GM21423 (cell line): ENCODE results near the gene MRPL4.
"Not testable (repeated sequence)": the region's sequence is repeated elsewhere in the genome, so short reads cannot be mapped to it uniquely, and the experiment has no call there.

Source experiments
- ATAC-seq: cut with Tn5 transposase; IDR thresholded peaks from one replicate; pipeline ENCODE4 v1.9.1; 2021; ENCODE audit warnings: mild to moderate bottlenecking, moderate library complexity; ENCODE audit not compliant: unreplicated experiment

The MRPL4 gene

DNA sequence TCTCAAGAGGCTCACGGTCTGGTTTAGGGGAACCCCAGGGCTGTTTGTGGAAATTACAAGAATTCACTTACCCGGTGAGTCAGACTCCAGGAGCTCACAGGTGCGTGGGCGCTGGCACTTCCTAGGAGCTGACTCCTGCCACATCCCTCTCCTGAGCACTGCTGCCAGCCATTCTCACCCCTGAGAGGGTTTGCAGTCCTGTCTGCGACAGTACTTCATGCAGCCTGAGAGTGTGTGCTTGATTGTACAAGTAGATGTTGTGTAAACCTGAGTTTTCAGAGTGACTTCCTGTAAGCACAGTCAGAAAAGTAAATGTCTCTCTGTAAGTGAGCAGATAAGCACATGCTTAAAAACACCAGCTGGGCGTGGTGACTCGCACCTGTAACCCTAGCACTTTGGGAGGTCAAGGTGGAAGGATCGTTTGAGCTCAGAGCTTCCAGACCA, 8.1 kb downstream of the MRPL4 start:
- ATAC-seq = no peak

DNA sequence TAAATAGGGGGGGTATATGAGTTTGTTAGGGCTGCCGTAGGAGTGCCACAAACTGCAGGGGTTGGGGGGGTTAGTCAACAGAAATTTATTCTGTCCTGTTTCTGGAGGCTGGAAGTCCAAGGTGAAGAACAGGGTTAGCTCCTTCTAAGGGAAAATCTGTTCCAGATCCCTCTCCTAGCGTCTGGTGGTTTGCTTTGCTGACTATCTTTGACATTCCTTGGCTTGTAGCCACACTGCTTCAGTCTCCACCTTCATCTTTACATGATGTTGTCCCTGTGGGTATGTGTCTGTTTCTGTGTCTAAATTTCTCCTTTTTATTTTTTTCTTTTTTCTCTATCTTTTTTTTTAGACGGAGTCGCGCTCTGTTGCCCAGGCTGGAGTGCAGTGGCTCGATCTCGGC, 10.8 kb downstream of the MRPL4 start:
- no peak for ATAC-seq

DNA sequence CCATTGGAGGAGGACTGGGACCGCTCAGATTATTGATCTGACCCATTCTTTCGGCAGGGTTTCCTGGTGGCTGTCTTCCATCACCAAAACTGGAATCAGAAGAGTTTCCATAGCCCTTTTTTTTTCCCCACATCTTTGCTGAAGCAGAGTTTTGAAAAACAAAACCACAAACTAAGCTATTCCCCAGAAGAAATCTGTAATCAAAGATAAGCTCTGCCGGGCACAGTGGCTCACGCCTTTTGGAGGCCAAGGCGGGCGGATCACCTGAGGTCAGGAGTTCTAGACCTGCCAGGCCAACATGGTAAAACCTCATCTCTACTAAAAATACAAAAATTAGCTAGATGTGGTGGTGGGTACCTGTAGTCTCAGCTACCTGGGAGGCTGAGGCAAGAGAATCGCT, 14.7 kb downstream of the MRPL4 start:
- ATAC-seq = no peak

DNA sequence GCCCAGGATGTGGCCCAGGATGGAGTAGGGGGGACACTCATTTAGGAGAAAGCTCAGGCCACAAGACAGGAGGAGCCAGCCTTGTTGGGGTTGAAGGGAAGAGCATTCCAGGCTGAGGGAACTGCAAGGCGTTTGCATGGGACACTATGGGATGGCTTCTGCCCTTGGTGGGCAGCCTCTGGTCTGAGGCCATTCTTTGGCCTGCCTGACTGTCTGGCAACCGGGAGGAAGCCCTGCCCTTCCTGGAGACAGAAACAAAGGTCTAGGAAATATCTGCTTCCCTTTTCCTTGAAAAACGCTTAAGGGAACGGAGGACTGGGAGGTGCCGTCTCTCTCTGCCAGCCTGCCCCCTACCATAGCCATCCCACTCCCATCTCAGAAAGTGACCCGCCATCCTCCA, 16.1 kb downstream of the MRPL4 start:
- no peak for ATAC-seq

DNA sequence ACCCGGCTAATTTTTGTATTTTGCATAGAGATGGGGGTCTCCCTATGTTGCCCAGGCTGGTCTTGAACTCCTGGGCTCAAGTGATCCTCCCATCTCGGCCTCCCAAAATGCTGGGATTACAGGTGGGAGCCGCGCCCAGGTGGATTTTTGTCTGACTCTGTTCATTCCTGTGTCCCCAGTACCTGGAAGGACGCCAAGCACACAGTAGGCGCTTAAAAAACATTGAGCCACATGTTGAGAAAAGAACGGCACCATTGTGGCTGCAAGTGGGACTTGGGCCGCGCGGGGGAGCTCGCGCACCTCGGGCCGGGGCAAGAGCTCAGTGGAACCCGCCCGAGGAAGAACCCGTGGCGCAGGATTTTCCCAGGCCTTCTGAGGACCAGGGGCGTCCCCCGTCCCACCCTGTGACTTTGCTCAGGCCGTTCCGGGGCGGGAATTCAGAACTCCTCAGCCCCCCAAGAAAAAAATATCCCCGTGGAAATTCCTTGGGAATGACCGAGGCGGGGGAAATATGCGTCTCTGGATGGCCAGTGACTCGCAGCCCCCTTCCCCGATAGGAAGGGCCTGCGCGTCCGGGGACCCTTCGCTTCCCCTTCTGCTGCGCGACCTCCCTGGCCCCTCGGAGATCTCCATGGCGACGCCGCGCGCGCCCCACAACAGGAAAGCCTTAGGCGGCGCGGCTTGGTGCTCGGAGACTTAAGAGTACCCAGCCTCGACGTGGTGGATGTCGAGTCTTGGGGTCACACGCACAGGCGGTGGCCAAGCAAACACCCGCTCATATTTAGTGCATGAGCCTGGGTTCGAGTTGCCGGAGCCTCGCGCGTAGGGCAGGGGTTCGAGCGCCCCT, 17.5 kb downstream of the MRPL4 start:
- ATAC-seq = peak; percentile 31

DNA sequence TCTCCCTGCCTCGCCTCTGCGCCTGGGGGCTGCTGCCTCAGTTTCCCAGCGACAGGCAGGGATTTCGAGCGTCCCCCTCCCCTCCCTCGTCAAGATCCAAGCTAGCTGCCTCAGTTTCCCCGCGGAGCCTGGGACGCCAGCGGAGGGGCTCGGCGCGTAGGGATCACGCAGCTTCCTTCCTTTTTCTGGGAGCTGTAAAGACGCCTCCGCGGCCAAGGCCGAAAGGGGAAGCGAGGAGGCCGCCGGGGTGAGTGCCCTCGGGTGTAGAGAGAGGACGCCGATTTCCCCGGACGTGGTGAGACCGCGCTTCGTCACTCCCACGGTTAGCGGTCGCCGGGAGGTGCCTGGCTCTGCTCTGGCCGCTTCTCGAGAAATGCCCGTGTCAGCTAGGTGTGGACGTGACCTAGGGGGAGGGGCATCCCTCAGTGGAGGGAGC, 18.2 kb downstream of the MRPL4 start:
- peak; percentile 42 for ATAC-seq

DNA sequence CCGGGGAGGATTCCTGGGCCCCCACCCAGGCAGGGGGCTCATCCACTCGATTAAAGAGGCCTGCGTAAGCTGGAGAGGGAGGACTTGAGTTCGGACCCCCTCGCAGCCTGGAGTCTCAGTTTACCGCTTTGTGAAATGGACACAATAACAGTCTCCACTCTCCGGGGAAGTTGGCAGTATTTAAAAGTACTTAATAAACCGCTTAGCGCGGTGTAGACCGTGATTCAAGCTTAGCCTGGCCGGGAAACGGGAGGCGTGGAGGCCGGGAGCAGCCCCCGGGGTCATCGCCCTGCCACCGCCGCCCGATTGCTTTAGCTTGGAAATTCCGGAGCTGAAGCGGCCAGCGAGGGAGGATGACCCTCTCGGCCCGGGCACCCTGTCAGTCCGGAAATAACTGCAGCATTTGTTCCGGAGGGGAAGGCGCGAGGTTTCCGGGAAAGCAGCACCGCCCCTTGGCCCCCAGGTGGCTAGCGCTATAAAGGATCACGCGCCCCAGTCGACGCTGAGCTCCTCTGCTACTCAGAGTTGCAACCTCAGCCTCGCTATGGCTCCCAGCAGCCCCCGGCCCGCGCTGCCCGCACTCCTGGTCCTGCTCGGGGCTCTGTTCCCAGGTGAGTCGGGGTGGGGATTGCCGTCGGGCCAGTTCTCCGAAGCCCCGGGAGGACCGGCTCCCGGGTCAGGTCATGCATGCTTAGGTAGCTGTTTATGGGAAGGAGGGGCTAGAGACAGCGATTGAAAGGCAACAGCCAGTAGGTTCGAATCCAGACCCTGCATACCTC, 18.8 kb downstream of the MRPL4 start, which contains the start of gene ICAM1:
ICAM1 (plus strand) TSS at position 505 of the 779 bp plus-strand sequence; CDS start at position 545, 40 bp downstream.
- ATAC-seq = peak; percentile 50

DNA sequence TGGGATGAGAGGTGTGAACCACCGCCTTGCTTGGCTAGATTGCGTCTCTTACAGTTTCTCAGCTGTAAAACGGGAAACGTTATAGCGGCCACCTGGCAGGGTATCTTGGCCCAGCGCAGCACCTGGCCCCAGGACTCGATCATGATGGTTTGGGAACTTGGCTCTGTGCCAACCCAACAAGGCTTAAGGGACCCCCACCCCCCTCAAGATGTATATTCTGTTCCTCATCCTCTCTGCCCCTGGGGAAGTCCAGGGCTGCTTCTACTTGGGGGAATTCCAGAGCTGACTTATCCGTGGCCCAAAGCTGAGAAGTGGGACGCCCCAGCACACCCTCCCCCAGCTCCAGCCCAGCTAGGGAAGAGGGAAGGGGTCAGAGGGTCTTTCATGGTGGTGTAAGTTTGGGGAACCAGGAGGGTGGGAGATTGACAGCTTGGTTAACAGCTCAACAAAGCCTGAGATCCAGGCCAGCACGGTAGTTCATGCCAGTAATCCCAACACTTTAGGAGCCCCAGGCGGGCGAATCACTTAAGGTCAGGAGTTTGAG, 19.6 kb downstream of the MRPL4 start:
- ATAC-seq = peak; percentile 19

DNA sequence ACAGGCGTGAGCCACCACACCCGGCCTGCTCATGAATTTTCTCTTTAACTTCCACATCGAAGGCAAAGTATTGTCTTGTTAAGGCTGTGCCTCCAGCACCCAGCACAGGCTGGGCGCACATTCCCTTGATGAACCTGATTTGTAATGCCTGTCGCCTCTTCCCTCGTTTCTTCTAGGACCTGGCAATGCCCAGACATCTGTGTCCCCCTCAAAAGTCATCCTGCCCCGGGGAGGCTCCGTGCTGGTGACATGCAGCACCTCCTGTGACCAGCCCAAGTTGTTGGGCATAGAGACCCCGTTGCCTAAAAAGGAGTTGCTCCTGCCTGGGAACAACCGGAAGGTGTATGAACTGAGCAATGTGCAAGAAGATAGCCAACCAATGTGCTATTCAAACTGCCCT, 22.6 kb downstream of the MRPL4 start:
- ATAC-seq = no peak

DNA sequence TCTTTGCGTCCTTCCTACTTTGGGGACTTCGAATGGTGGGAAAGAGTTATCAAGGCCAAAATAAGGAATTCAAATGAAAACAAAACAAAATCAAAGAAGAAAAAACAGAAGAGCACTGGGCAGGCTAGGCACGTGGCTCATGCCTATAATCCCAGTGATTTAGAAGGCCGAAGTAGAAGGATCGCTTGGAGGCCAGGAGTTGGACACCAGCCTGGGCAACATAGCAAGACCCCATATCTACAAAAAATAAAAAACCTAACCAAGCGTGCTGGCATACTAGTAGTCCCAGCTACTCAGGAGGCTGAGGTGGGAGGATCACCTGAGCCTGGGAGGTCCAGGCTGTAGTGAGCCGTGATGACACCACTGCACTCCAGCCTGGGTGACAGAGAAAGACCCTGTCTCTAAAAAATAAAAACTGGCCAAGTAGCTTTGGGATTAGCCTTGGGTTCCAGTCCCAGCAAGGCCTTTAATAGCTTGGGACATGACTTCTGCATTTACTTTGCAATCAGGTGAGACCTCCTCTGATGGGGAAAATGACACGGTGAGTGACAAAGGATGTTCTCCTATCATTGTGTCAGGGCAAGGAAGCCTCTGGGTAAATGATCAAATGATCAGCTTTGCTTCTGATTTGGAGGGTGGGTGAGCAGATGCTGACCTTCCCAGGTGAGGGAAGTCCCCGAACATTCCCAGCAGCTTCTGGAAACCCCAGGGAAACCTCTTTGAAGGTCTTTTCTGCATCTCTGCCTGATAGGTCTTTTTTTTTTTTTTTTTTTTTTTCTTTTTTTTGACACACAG, 26.0 kb downstream of the MRPL4 start:
- ATAC-seq = no peak

DNA sequence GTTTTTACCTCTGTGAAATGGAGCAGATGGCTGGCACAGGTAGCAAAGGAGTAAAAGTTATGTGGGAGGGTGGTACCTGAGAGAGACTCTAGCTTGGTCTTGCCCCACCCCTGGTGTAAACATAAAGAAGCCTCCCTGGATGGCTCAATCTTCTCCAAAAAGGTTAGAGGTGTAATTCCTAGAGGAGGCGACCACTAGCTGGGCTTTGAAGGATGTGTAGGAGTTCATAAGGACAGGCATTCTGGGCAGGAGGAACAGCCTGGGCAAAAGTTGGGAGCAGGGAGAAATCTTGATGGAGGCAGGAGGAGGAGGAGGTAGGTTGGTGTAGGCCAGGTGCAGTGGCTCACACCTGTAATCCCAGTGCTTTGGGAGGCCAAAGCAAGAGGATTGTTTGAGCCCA, 26.9 kb downstream of the MRPL4 start:
- no peak for ATAC-seq

DNA sequence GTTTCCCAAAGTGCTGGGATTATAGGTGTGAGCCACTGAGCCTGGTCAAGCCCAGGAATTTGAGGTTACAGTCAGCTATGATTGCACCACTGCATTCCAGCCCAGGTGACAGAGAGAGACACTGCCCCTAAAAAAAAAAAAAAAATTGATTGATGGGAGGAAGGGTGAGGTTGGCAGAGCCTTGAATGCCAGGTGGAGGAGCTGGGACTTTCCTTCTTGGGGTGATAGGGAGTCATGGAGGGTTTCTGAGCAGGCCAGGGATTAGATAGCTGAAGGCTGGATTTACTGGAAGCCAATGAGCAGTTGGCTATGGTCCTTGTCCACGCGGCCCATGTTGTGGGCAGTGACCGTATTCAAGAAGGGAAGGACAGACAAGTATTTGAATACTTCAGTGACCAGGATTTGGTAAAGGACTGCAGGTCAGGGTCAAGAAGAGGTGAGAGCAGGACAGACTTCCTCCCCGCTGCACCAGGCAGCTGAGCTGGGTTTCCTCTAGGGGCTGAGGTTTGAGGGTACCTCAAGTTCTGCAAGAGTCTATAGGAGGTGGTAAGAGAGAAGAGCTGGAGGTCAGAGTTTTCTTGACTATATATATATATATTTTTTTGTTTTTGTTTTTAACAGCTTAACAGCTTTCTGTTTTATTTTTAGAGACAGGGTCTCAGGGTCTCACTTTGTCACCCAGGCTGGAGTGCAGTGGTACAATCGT, 27.9 kb downstream of the MRPL4 start:
- no peak for ATAC-seq

DNA sequence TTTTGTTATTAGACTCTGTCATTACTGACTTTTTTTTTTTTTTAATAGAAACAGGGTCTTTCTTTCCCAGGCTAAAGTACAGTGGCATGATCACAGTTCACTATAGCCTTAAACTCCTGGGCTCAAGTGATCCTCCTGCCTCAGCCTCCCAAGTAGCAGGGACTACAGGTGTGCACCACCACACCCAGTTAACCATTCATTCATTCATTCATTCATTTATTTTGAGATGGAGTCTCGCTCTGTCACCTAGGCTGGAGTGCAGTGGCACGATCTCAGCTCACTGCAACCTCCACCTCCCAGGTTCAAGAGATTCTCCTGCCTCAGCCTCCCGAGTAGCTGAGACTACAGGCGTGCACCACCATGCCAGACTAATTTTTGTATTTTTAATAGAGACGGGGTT, 30.0 kb downstream of the MRPL4 start:
- ATAC-seq = not testable (repeated sequence)

DNA sequence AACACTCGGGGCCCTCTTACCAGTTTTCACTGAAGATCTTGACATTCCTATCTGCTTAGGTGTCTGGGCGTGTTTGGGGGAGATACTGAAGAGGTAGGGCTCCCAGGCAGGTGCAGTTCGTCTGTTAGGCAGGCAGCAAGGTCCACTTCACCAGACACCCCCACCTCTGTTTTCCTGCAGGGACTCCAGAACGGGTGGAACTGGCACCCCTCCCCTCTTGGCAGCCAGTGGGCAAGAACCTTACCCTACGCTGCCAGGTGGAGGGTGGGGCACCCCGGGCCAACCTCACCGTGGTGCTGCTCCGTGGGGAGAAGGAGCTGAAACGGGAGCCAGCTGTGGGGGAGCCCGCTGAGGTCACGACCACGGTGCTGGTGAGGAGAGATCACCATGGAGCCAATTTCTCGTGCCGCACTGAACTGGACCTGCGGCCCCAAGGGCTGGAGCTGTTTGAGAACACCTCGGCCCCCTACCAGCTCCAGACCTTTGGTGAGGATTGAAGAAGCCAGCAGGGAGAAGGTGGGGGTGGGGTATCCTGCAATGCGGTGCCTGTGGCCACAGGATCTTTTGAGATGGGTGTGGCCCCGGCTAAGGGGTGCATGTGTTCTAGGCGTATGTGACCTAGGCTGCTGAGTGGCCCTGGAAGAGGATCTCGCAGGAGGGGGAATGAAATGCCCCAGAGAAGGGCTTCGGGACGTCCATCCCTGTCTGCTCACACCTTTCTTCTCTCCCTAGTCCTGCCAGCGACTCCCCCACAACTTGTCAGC, 31.5 kb downstream of the MRPL4 start:
- ATAC-seq = no peak

DNA sequence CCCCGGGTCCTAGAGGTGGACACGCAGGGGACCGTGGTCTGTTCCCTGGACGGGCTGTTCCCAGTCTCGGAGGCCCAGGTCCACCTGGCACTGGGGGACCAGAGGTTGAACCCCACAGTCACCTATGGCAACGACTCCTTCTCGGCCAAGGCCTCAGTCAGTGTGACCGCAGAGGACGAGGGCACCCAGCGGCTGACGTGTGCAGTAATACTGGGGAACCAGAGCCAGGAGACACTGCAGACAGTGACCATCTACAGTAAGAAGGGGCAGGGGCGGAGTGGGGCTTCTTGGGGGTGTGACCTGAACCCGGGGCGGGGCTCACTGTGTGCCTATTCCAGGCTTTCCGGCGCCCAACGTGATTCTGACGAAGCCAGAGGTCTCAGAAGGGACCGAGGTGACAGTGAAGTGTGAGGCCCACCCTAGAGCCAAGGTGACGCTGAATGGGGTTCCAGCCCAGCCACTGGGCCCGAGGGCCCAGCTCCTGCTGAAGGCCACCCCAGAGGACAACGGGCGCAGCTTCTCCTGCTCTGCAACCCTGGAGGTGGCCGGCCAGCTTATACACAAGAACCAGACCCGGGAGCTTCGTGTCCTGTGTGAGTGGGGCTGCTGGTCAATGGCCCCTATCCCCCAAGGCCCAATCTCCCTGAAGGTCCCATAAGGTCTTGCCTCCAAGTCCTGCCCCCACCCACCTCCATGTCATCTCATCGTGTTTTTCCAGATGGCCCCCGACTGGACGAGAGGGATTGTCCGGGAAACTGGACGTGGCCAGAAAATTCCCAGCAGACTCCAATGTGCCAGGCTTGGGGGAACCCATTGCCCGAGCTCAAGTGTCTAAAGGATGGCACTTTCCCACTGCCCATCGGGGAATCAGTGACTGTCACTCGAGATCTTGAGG, 32.3 kb downstream of the MRPL4 start:
- ATAC-seq = no peak

DNA sequence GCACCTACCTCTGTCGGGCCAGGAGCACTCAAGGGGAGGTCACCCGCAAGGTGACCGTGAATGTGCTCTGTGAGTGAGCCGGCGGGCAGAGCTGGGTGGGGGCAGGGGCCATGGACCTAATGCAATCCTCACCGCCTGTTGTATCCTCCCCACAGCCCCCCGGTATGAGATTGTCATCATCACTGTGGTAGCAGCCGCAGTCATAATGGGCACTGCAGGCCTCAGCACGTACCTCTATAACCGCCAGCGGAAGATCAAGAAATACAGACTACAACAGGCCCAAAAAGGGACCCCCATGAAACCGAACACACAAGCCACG, 32.9 kb downstream of the MRPL4 start:
- no peak for ATAC-seq

DNA sequence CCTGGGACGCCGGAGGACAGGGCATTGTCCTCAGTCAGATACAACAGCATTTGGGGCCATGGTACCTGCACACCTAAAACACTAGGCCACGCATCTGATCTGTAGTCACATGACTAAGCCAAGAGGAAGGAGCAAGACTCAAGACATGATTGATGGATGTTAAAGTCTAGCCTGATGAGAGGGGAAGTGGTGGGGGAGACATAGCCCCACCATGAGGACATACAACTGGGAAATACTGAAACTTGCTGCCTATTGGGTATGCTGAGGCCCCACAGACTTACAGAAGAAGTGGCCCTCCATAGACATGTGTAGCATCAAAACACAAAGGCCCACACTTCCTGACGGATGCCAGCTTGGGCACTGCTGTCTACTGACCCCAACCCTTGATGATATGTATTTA, 33.4 kb downstream of the MRPL4 start:
- ATAC-seq = no peak

DNA sequence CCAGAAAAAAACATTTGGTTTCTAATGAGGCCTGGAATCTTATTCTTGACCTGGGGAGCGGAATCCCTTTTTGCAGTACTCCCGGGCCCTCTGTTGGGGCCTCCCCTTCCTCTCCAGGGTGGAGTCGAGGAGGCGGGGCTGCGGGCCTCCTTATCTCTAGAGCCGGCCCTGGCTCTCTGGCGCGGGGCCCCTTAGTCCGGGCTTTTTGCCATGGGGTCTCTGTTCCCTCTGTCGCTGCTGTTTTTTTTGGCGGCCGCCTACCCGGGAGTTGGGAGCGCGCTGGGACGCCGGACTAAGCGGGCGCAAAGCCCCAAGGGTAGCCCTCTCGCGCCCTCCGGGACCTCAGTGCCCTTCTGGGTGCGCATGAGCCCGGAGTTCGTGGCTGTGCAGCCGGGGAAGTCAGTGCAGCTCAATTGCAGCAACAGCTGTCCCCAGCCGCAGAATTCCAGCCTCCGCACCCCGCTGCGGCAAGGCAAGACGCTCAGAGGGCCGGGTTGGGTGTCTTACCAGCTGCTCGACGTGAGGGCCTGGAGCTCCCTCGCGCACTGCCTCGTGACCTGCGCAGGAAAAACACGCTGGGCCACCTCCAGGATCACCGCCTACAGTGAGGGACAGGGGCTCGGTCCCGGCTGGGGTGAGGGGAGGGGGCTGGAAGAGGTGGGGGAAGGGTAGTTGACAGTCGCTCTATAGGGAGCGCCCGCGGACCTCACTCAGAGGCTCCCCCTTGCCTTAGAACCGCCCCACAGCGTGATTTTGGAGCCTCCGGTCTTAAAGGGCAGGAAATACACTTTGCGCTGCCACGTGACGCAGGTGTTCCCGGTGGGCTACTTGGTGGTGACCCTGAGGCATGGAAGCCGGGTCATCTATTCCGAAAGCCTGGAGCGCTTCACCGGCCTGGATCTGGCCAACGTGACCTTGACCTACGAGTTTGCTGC, 35.1 kb downstream of the MRPL4 start, which contains the start of gene ICAM4:
ICAM4 (plus strand) TSS at position 153 of the 935 bp plus-strand sequence; CDS start at position 211, 58 bp downstream.
- ATAC-seq = no peak
